GM10266 (cell line): Measurements from ENCODE around the gene LRCH3.
A peak's percentile ranks its signal among the peaks of the same experiment; 100 is the strongest.

ENCODE experiments used
- DNase-seq: peaks from one replicate; pipeline ENCODE4 v3.0.0; 2012; ENCODE audit errors: extremely low spot score
- TF ChIP-seq, protein P1 (sequence below): IDR thresholded peaks from 2 replicates; pipeline ENCODE4 v1.5.1; 2012; ENCODE audit warnings: mild to moderate bottlenecking, low read depth; ENCODE audit not compliant: control insufficient read depth, insufficient read depth; ENCODE audit errors: missing control alignments

The LRCH3 gene

DNA sequence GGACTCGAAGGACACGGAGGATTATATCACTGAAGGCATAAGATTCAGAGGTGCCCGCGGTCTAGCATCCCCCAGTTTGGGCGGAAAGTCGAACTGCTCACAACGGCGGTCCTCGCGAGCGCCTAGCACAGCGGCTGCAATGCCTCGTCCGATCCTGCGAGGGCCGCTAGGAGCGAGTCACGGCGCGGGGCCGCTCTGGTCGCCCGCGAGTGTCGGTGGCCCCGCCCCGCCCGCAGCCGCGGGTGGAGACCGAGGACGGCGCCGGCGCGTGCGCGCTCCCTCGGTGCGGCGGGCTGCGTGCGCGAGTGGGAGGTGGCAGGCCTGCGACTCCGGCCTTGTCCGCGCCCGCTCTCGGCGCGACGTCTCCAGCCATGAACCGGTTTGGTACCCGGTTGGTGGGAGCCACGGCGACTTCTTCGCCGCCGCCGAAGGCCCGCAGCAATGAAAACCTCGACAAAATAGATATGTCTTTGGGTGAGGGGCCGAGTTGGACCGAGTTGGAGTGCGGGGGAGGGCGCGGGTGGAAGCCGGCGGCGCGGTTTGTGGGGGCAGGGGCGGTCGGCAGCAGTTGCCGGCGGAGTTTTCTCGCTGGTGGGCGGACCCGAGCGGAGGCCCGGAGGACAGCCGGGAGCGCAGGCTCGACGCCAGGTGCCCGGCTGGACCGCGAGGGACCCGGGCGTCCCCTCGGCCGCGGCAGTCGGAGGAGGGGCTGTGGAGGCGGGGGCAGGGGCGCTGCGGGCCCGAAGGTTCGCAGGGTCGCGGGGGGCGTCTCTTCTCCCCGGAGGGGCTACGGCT lies 41.3 kb upstream of the LRCH3 start, which contains the start of gene FYTTD1:
Gene FYTTD1 (plus strand): TSS at position 283 of the 795 bp plus-strand sequence. CDS start 89 bp downstream, at position 372.
- TF ChIP-seq, protein P1, sequence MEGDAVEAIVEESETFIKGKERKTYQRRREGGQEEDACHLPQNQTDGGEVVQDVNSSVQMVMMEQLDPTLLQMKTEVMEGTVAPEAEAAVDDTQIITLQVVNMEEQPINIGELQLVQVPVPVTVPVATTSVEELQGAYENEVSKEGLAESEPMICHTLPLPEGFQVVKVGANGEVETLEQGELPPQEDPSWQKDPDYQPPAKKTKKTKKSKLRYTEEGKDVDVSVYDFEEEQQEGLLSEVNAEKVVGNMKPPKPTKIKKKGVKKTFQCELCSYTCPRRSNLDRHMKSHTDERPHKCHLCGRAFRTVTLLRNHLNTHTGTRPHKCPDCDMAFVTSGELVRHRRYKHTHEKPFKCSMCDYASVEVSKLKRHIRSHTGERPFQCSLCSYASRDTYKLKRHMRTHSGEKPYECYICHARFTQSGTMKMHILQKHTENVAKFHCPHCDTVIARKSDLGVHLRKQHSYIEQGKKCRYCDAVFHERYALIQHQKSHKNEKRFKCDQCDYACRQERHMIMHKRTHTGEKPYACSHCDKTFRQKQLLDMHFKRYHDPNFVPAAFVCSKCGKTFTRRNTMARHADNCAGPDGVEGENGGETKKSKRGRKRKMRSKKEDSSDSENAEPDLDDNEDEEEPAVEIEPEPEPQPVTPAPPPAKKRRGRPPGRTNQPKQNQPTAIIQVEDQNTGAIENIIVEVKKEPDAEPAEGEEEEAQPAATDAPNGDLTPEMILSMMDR, result peak; percentile 97
- DNase-seq, result peak; percentile 96

DNA sequence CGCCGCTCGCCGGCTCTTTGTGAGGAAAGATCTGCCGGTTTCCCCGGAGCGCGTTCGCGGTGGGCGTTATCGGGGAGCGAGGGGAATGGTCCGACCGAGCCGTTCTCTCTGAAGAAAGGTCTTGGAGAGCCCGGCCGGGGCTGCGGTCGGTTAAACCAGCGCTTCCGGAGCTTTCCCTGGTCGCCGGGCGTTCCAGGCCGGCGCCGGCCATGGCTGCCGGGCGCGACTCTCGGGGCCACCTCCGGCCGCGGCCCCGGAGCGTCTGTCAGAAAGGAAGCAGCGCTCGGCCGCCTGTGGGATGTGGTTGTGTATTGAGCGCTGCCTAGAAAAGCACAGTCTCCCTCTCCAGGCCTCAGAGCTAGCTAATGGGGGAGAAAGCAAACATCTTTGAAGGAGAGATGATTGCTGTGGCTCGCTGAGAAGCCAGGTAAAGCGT lies 40.6 kb upstream of the LRCH3 start:
- TF ChIP-seq, protein P1, result peak; percentile 21
- peak; percentile 88 for DNase-seq

DNA sequence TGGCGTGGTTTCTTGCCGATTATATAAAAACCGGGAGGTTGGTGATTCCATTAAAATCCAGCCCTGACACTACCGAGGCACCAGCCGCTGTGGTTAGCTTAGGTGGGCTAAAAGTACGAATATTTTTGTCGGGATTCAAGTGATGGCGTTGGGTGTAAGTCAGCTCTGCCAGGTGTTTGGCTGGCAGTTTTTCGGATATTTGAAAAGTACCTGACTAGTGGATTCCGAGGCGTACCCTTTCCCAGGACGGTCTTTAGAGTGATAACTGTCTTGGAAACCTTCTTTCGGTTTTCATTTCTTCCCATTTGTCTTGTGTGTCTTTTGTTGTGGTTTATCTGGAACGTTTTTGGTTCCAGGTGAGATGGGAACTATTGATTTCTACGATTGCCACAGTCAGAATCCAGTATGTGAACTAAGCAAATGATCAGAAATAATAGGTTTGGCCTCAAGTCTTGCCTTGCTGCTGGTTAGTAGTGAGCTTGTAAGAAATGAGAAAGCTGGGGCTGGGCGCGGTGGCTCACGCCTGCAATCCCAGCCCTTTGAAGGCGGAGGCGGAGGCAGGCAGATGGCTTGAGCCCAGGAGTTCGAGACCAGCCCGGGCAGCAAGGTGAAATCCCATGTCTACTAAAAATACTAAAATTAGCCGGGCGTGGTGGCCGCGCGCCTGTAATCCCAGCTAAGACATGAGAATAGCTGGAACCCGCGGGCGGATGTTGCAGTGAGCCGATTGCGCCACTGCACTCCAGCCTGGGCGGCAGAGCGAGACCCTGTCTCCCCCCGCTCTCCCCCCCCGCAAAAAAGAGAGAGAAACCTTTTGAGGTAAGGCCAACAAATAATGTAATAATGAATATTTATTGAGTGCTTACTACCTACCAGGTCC lies 40.0 kb upstream of the LRCH3 start:
- TF ChIP-seq, protein P1, result no peak
- DNase-seq, result no peak

DNA sequence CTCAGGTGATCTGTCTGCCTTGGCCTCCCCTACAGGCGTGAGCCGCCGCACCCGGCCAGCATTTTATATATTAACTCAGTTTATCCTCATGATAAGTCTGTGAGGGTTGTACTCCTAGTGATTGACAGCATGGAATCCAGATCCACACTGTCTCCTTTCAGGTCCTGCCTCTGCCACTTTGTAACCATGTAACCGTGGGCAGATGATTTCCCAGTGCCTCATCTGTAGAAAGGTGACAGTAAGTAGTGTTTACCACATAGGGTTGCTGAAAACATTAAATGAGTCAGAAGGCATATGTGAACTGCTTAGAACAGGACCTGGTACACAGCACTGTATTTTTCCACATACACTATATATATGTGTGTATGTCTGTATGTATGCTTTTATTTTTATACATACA lies 38.9 kb upstream of the LRCH3 start:
- DNase-seq, result no peak
- TF ChIP-seq, protein P1, result no peak

DNA sequence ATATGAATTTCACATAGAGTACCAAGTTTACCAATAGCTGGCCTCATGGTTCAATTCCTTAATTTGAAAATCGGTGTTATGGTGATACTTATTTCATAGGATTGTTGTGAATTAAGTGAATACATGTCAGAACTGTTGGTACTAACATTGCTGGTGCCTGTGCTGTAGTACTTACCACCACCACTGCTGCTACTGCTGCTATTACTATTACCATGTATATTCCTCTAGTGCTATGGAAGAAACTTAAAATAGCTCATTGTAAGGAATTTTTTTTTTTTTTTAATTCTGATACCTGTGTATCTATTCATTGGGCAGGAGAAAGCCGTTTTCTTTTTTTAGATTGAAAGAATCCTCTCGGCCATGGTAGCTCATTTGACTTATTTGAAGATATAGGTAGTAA lies 37.8 kb upstream of the LRCH3 start:
- TF ChIP-seq, protein P1, result no peak
- peak; percentile 32 for DNase-seq

DNA sequence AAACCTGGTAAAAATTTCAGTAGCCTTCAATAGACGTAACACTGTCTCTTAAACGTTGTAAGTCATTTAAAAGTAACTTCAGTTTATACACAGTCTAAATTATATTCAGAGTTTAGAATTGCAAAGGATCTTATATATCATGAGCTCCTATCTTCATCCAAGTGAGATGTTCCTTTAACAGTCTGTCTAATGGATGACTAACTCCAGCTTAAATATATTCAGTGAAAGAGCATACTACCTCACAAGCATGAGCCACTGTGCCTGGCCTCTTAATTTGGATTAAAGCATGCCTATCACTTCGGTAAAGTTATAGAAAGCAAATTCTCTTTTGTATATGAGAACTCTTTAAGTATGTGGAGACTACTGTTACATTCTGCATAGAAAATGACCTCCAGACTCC lies 34.4 kb upstream of the LRCH3 start:
- TF ChIP-seq, protein P1, result no peak
- no peak for DNase-seq
